Duodenal mucosa (tissue), 2 donors: ENCODE data around the gene FBXO45.
"Not testable (repeated sequence)": the region's sequence is repeated elsewhere in the genome, so short reads cannot be mapped to it uniquely, and the experiment has no call there.

Experiments used
- H3K27ac ChIP-seq: one replicate; pipeline ENCODE4 v1.7.0; 2013; ENCODE audit warnings: low read depth, low read length
- H3K27me3 ChIP-seq, 2 donors: one replicate each; pipeline ENCODE4 v1.7.0; 2013; ENCODE audit warnings: low read length in 2 of 2, control low read depth in 1 of 2; ENCODE audit not compliant: insufficient read depth in 2 of 2, control insufficient read depth in 1 of 2
- H3K36me3 ChIP-seq, 2 donors: one replicate each; pipeline ENCODE4 v1.7.0; 2013; ENCODE audit warnings: low read length in 2 of 2, control low read depth in 1 of 2; ENCODE audit not compliant: insufficient read depth in 2 of 2, control insufficient read depth in 1 of 2
- H3K4me1 ChIP-seq, 2 donors: one replicate each; pipeline ENCODE4 v1.7.0; 2013; ENCODE audit warnings: low read length in 2 of 2, control low read depth in 1 of 2; ENCODE audit not compliant: insufficient read depth in 2 of 2, control insufficient read depth in 1 of 2
- H3K4me3 ChIP-seq, 2 donors: one replicate each; pipeline ENCODE4 v1.7.0; 2013; ENCODE audit warnings: low read length in 2 of 2, low read depth in 1 of 2
- H3K9ac ChIP-seq, 2 donors: one replicate each; pipeline ENCODE4 v1.7.0; 2013; ENCODE audit warnings: low read length in 2 of 2, low read depth in 1 of 2
- H3K9me3 ChIP-seq, 2 donors: one replicate each; pipeline ENCODE4 v1.7.0; 2013; ENCODE audit warnings: low read length in 2 of 2, control low read depth in 1 of 2; ENCODE audit not compliant: control insufficient read depth in 1 of 2

FBXO45 gene

GRCh38 chr3:196611761-196612483 lies 43.5 kb downstream of the FBXO45 start:
- Histone ChIP-seq H3K27me3 (no peaks in the 10 kb centered on the region), H3K4me3 (no peak overlapping the region), H3K9me3 (no peaks in the 10 kb centered on the region), H3K36me3 (no peaks in the 10 kb centered on the region), H3K9ac (no peak overlapping the region), H3K4me1 (peaks cover 6 to 10% of the 10 kb centered on the region in 2 donors), H3K27ac (no peak overlapping the region)

DNA sequence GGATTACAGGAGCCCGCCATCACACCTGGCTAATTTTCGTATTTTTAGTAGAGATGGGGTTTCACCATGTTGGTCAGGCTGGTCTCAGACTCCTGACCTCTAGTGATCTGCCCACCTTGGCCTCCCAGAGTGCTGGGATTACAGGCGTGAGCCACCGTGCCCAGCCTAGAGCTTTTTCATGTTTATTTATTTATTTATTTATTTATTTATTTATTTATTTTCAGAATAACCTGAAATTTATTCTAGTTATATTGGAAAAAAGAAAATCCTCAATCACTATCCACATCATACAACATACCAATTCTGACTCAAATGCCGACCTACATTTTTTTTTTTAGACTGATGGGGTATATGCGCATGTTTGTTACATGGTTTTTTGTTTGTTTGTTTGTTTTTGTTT lies 46.8 kb downstream of the FBXO45 start:
- H3K27me3 ChIP-seq, H3K4me1 ChIP-seq, H3K4me3 ChIP-seq, H3K27ac ChIP-seq, H3K36me3 ChIP-seq, H3K9ac ChIP-seq, H3K9me3 ChIP-seq: not testable (repeated sequence)

- no peaks in the 10 kb centered on the region for H3K36me3 ChIP-seq
- H3K4me1 ChIP-seq, result peaks cover 0 to 3% of the 10 kb centered on the region in 2 donors
- H3K9me3 ChIP-seq, result no peaks in the 10 kb centered on the region
- no peaks in the 10 kb centered on the region for H3K27me3 ChIP-seq
- no peak overlapping the region for H3K9ac ChIP-seq
- H3K27ac ChIP-seq, result no peak overlapping the region
- H3K4me3 ChIP-seq, result no peak overlapping the region
Measured at GRCh38 chr3:196617256-196617655, 48.8 kb downstream of the FBXO45 start.

- Histone ChIP-seq H3K36me3 (no peaks in the 10 kb centered on the region), H3K4me1 (peaks cover 0 to 3% of the 10 kb centered on the region in 2 donors), H3K9me3 (no peaks in the 10 kb centered on the region), H3K4me3 (no peak overlapping the region), H3K9ac (no peak overlapping the region), H3K27ac (no peak overlapping the region), H3K27me3 (no peaks in the 10 kb centered on the region)
Measured at GRCh38 chr3:196619223-196619622, 50.8 kb downstream of the FBXO45 start.

DNA sequence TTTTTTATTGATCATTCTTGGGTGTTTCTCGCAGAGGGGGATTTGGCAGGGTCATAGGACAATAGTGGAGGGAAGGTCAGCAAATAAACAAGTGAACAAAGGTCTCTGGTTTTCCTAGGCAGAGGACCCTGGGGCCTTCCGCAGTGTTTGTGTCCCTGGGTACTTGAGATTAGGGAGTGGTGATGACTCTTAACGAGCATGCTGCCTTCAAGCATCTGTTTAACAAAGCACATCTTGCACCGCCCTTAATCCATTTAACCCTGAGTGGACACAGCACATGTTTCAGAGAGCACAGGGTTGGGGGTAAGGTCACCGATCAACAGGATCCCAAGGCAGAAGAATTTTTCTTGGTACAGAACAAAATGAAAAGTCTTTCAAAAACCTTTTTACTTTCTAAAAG lies 51.2 kb downstream of the FBXO45 start:
- H3K4me3 ChIP-seq, H3K9ac ChIP-seq, H3K27ac ChIP-seq: not testable (repeated sequence)

DNA sequence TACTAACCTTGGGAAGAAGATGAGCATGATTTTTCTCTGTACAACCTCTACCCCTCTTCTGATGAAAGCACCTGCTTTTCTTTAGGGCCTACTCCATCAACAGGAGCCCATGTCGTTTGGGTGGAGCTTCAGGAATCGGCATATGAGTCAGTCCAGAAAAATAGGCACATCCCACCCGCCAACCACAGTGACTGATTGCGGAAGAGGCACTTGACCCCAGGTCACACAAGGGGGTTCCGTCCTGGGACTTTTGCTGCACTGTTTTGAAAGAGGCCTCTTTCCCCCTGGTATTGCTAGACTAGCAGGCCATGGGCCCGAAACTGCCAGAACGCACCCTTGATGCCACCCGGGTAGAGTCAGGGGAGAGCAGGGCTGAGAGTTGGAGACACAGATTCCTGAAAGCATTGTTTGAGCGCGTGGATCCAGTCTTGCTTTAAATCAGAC lies 51.7 kb downstream of the FBXO45 start:
- Histone ChIP-seq H3K4me1 (peaks cover 0 to 6% of the 10 kb centered on the region in 2 donors), H3K9me3 (no peaks in the 10 kb centered on the region), H3K36me3 (no peaks in the 10 kb centered on the region), H3K27me3 (no peaks in the 10 kb centered on the region), H3K27ac (no peak overlapping the region), H3K4me3 (no peak overlapping the region), H3K9ac (no peak overlapping the region)

More for the DNA sequence above, 51.2 kb downstream of the FBXO45 start:
- not testable (repeated sequence) for H3K36me3 ChIP-seq, H3K27me3 ChIP-seq, H3K4me1 ChIP-seq, H3K9me3 ChIP-seq

DNA sequence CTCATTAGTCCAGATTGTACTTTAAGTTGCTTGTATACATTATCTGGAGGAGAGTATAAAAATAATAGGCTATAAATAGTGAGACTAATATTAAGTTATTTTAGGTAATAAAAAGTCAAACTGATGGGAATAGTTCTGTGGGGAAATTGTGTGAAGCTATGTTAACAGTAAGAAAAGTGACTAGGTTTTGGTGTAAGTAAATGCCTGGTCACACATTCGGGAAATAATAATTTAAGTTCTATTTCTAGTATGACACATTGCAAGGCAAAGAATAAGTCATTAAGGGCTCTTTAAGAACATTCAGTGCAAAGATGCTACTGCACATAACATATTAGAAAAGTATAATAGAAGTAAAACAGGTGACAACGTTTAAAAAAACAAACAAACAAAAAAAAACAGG lies 52.2 kb downstream of the FBXO45 start:
- Histone ChIP-seq H3K4me1 (peaks cover 0 to 6% of the 10 kb centered on the region in 2 donors), H3K27ac (no peak overlapping the region), H3K9ac (no peak overlapping the region), H3K36me3 (no peaks in the 10 kb centered on the region), H3K4me3 (no peak overlapping the region), H3K9me3 (no peaks in the 10 kb centered on the region), H3K27me3 (no peaks in the 10 kb centered on the region)

DNA sequence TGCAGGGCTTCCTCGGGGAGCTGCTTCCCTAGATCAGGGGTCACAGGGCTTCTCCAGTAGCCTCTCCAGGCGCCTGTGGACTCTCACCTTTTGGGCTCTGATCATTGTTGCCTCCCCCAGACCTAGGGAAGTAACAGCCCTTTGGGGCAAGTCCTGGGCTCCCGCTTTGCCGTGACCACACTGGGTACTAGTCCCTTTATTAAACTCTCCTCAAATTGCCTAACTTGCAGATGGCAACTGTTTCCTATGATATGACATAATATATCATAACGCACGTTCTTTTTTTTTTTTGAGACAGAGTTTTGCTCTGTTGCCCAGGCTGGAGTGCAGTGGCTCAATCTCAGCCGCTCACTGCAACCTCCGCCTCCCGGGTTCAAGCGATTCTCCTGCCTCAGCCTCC lies 53.2 kb downstream of the FBXO45 start:
- Histone ChIP-seq H3K36me3 (no peaks in the 10 kb centered on the region), H3K27me3 (no peaks in the 10 kb centered on the region), H3K4me3 (no peak overlapping the region), H3K9me3 (no peaks in the 10 kb centered on the region), H3K27ac (no peak overlapping the region), H3K9ac (no peak overlapping the region), H3K4me1 (peaks cover 0 to 6% of the 10 kb centered on the region in 2 donors)

DNA sequence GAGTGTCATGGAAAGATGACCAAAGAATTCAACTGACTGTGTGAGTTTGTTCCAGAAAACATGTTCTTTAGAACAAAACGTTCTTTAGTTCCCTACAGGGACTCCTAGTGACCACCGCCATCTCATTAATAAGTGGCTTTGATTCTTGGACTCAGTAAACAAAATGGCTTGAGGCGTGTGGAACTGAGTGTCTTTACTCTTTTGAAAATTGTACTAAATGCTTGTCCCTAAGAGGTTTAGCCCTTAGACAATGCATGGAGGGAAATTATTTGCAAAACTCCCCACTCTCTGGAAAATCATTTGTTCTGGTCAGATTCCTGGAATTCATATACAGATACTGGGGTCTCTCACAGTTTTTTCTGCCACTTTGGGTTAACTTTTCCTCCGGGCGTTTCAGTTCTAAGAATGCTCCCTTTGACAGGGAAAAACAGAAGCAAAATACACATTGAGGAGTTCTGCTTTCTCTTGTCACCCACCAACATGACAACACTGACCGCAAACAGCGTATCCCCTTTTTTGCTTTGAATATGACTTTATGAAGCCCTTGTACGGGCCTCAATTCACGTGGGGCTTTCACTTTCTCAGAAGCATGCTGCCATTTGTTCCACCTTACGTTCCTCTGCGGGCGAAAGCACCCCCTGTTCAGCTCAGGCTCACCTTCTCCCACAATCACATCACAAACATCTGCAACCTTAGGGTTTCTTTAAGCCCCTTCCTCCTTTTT lies 55.8 kb downstream of the FBXO45 start:
- Histone ChIP-seq H3K36me3 (no peaks in the 10 kb centered on the region), H3K27ac (no peak overlapping the region), H3K9ac (no peak overlapping the region), H3K4me3 (peak overlapping the region in 1 of 2 donors; percentile 34), H3K27me3 (no peaks in the 10 kb centered on the region), H3K9me3 (no peaks in the 10 kb centered on the region), H3K4me1 (peaks cover 0 to 6% of the 10 kb centered on the region in 2 donors)

DNA sequence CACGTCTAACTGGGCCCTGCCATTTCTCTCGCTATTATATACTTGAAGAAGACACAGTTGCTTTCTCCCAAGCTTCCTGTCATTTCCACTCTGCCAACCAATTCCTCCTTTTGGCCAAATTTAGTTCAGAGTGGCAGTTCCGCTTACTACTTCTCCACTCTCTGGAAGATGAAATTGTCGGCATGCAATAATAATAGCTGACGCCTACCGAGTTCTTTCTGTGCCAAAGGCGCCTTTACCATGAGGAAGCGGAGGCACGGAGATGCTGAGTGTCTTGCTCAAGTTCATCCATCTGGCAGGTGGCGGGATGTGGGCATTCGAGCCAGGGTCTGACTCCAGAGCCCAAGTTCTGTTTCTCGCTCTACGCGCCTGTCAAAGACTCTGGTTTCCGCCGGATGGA lies 56.4 kb downstream of the FBXO45 start:
- Histone ChIP-seq H3K4me3 (peak overlapping the region in 1 of 2 donors; percentile 34), H3K27ac (no peak overlapping the region), H3K9ac (no peak overlapping the region), H3K27me3 (no peaks in the 10 kb centered on the region), H3K9me3 (no peaks in the 10 kb centered on the region), H3K4me1 (peaks cover 0 to 6% of the 10 kb centered on the region in 2 donors), H3K36me3 (no peaks in the 10 kb centered on the region)
